HepG2 (cell line): Measurements from ENCODE around the gene MNT. TPM values are rescaled to one million over a fixed set of nuclear protein-coding genes. Genes with fewer than 3 reads are reported as not detected.

Experiments
- ATAC-seq: fragments of 200-7000 bp; cut with Tn5 transposase; 3 replicates; pipeline ENCODE4 v1.9.1; 2020; ENCODE audit warnings: mild to moderate bottlenecking, moderate library complexity
- BruUV-seq: library from RNA; stranded (reverse); fragments of 400-500 nt; replicated peaks from 2 replicates; lab custom pipeline; 2021; lab: Mats Ljungman, UMichigan
- CTCF ChIA-PET: fragments of 300-600 bp; formaldehyde crosslinking; extraction: SDS; loops from one replicate; lab custom pipeline; 2021; ENCODE audit warnings: low total read pairs, inconsistent platforms, low intra/inter-chr PET ratio; lab: Yijun Ruan, JAX
- POLR2A ChIA-PET: fragments of 350-600 bp; sonication (Branson Sonifier 250); formaldehyde crosslinking; loops from one replicate; lab custom pipeline; 2020; ENCODE audit warnings: antibody characterized with exemption, inconsistent platforms; lab: Yijun Ruan, JAX
- DNase-seq: peaks from one replicate; pipeline ENCODE4 v3.0.0-alpha.2; 2015; ENCODE audit warnings: low spot score
- FAIRE-seq: peaks from 3 replicates; lab custom pipeline; 2011; peaks lifted over from hg19 to GRCh38; lab: Jason Lieb, UNC
- H2AFZ ChIP-seq: one replicate; pipeline ENCODE4 v1.6.1; 2011; ENCODE audit warnings: low read length, inconsistent platforms
- H3K27ac ChIP-seq: fragments of 300-600 bp; 3 replicates; pipeline ENCODE4 v1.8.0; 2011; ENCODE audit warnings: mixed run types, mild to moderate bottlenecking, mixed read lengths, low read length, inconsistent platforms; ENCODE audit not compliant: insufficient read depth; ENCODE audit errors: extremely low read length
- H3K27me3 ChIP-seq, 2 experiments: fragments of 200-600 bp in 1 of 2; 2 replicates in 1 of 2; 3 replicates in 1 of 2; pipeline versions ENCODE4 v1.6.0 to v1.8.0; 2011; ENCODE audit warnings: low read length in 2 of 2, mild to moderate bottlenecking in 2 of 2, moderate library complexity in 2 of 2, inconsistent platforms in 1 of 2; ENCODE audit not compliant: insufficient read depth in 2 of 2, control insufficient read depth in 1 of 2
- H3K36me3 ChIP-seq, 2 experiments: fragments of 200-600 bp in 1 of 2; replicated peaks in 1 of 2; 2 replicates in 1 of 2; 3 replicates in 1 of 2; pipeline versions ENCODE4 v1.5.1 to v1.8.0; 2011; ENCODE audit warnings: low read length in 2 of 2, inconsistent platforms in 1 of 2; ENCODE audit not compliant: insufficient read depth in 2 of 2, control insufficient read depth in 1 of 2
- H3K4me1 ChIP-seq: 2 replicates; pipeline ENCODE4 v1.5.1; 2012; ENCODE audit warnings: low read length, inconsistent platforms; ENCODE audit not compliant: insufficient read depth
- H3K4me2 ChIP-seq: 2 replicates; pipeline ENCODE4 v1.6.0; 2011; ENCODE audit warnings: low read depth, low read length, inconsistent platforms
- H3K4me3 ChIP-seq, 3 experiments: fragments of 200-600 bp in 1 of 3; sonication (generic), shearing (Covaris generic) in 1 of 3; replicated peaks in 1 of 3; 2 replicates each; pipeline ENCODE4 v1.5.1; 2011 to 2016; ENCODE audit warnings: low read length in 3 of 3, inconsistent platforms in 2 of 3, low read depth in 2 of 3, mild to moderate bottlenecking in 2 of 3, control low read depth in 1 of 3, mixed read lengths in 1 of 3; ENCODE audit not compliant: insufficient read depth in 1 of 3
- H3K79me2 ChIP-seq: one replicate; pipeline ENCODE4 v1.6.1; 2011; ENCODE audit warnings: low read length, inconsistent platforms; ENCODE audit not compliant: insufficient read depth
- H3K9ac ChIP-seq: 2 replicates; pipeline ENCODE4 v1.6.0; 2011; ENCODE audit warnings: mild to moderate bottlenecking, low read depth, low read length, inconsistent platforms; ENCODE audit not compliant: insufficient read depth
- H3K9me3 ChIP-seq: 2 replicates; pipeline ENCODE4 v1.5.1; 2012; ENCODE audit warnings: mild to moderate bottlenecking, low read length
- H4K20me1 ChIP-seq: 2 replicates; pipeline ENCODE4 v1.6.0; 2011; ENCODE audit warnings: inconsistent platforms, mild to moderate bottlenecking, low read length, moderate library complexity; ENCODE audit not compliant: insufficient read depth
- AGO2 ChIP-seq: fragments of 200-400 bp; formaldehyde crosslinking; optimal IDR thresholded peaks from 2 replicates; pipeline ENCODE3; 2017; ENCODE audit warnings: mild to moderate bottlenecking, low read depth, low read length, moderate library complexity
- KIAA2018 ChIP-seq: sonication (generic); formaldehyde crosslinking; IDR thresholded peaks from 2 replicates; pipeline ENCODE4 v1.5.0; 2020; ENCODE audit warnings: mild to moderate bottlenecking, missing genetic modification reagents, borderline replicate concordance
- ZNF768 ChIP-seq: sonication (generic); formaldehyde crosslinking; IDR thresholded peaks from 2 replicates; pipeline ENCODE4 v1.4.0; 2020; ENCODE audit warnings: missing genetic modification reagents
- WGBS: methylation state at CpG from one replicate; pipeline ENCODE4 v1.1.6; 2017; ENCODE audit warnings: low lambda C conversion rate; 5-methylcytosine and 5-hydroxymethylcytosine counted together
- in situ Hi-C: cut with HindIII; loops from 2 replicates; pipeline ENCODE4 v1.10.0; 2017; ENCODE audit warnings: low pct_unique_long_range_greater_than_20kb; ENCODE audit not compliant: extremely low pct_ligation_motif_present
- intact Hi-C: fragments of 100-400 bp; cut with micrococcal nuclease; formaldehyde crosslinking; loops from one replicate; pipeline ENCODE4 v1.10.0; 2022; ENCODE audit not compliant: unreplicated experiment
- polyA plus RNA-seq, 8 experiments: library from polyadenylated mRNA; depleted of rRNA in 3 of 8; stranded (reverse) in 7 of 8; unstranded in 1 of 8; fragments of >200 nt; fragmentation: Illumina TruSeq in 4 of 8; extraction: Trizol in 4 of 8; gene quantifications; 2 replicates each; pipeline versions ENCODE4 v1.2.1 to v1.2.3, GENCODE V29; 2011 to 2016; ENCODE audit warnings: low read depth in 4 of 8, missing spikeins in 1 of 8, mixed read lengths in 1 of 8; ENCODE audit not compliant: insufficient read depth in 1 of 8
- total RNA-seq, 5 experiments: library from RNA; depleted of rRNA; stranded (reverse); fragments of >200 nt; fragmentation: Illumina TruSeq; extraction: Trizol; gene quantifications; 2 replicates each; pipeline ENCODE4 v1.2.3, GENCODE V29; 2016; ENCODE audit warnings: low read depth in 1 of 5

Gene MNT
- total and polyA plus RNA-seq, 2 of the 13 experiments (the other 11 are each of a cell fraction or from before 2014, with no cell fraction given), result 2.1 to 3.5 TPM

GRCh38 chr17:2379489-2380225 is 21.2 kb downstream of the MNT start:
- POLR2A ChIA-PET, result no interaction called here
- BruUV-seq, result no TSS peak
- peak; percentile 67 for TF ChIP-seq AGO2
- TF ChIP-seq KIAA2018 (CRISPR knock-in tag), result no peak
- TF ChIP-seq ZNF768 (CRISPR knock-in tag), result no peak
- TF ChIP-seq, all 625 proteins: peak for 1
- ATAC-seq (no peak), FAIRE-seq (no peak), DNase-seq (no peak)
- intact Hi-C loops, result no loop called here
- no peaks in the 10 kb centered on the region for H3K27me3 ChIP-seq
- H2AFZ ChIP-seq, result no peak overlapping the region
- CTCF ChIA-PET, result no interaction called here
- in situ Hi-C loops, result loop anchor here (5.0 kb wide), 1 partner anchor 33 kb away; no protein-coding TSS in a partner anchor
- H3K27ac ChIP-seq, result no peak overlapping the region
- H3K9ac ChIP-seq, result no peak overlapping the region
- no peaks in the 10 kb centered on the region for H3K9me3 ChIP-seq
- H3K4me2 ChIP-seq, result no peak overlapping the region
- 93% methylated on average over 3 of the region's 25 CpGs for WGBS
- 0 out of 2 replicates have a peak, but pooled peaks cover 3% of the 10 kb centered on the region for H4K20me1 ChIP-seq
- no peaks in the 10 kb centered on the region for H3K79me2 ChIP-seq
- H3K36me3 ChIP-seq, result peaks cover 5 to 7% of the 10 kb centered on the region in 2 experiments; a peak in 3 of 5 replicates
- H3K4me3 ChIP-seq, result no peak overlapping the region
- H3K4me1 ChIP-seq, result peaks cover 13% of the 10 kb centered on the region
